HG03520 (cell line): ENCODE measurements around the gene RAP1GAP.
"Not testable (repeated sequence)": the region's sequence is repeated elsewhere in the genome, so short reads cannot be mapped to it uniquely, and the experiment has no call there.

Source experiments
- ATAC-seq: cut with Tn5 transposase; IDR thresholded peaks from one replicate; pipeline ENCODE4 v1.9.1; 2021; ENCODE audit warnings: mild to moderate bottlenecking, moderate library complexity; ENCODE audit not compliant: unreplicated experiment

The RAP1GAP gene

DNA sequence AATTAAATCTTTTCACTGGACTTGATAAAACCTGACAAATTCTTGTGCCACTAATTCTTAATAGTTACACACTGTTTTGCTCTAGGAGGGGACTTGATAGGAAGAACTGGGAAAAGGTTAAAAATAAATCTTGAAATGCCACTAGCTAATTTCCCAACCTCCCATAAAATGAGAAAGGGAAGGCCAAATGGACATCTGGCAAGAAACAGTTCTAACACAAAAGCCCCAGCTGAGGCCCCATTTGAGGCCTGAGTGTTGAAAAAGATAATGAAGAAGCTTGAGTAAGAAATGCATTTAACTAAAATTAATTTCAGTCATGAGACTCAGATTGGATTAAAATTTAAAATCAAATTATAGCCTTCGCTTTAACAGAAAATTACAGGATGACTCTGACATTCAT is 11.2 kb upstream of the RAP1GAP start:
- no peak for ATAC-seq

DNA sequence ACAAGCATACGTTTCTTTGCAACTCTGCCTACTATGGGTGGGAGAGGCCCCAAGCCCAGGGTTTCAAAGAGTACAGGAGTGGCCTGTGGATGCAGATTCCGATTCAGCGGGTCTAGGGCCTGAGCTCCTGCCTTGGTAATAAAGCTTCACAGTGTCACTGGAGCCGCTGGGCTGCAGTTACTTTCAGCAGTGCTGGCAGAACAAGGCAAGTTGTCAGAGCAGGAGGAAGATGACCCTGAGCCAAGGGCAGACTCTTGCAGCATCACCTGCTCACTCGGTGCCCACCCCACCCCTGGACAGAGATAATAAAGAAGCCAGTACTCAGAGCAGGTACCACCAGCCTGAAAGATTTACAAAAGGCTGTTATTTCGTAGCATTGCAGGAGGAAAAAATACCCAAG is 8.0 kb upstream of the RAP1GAP start:
- no peak for ATAC-seq

DNA sequence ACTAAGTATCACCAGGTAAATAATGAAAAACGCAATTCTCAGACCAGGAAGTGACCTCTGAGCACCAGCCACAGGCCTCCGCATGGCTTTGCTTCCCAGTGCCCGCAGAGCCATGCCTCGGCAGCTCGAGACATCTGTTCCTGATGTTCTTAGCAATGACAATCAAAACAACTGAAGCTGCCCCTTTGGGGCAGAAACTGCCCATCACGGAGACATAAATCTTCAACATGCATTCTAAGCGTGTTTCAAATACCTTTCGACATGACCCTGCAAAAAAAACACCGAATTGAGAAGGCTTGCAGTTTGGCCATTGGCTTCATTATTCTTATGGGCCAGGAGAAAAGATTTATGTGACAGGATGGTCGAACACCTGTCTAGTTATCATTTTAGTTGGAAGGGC is 5.8 kb upstream of the RAP1GAP start:
- ATAC-seq = no peak

DNA sequence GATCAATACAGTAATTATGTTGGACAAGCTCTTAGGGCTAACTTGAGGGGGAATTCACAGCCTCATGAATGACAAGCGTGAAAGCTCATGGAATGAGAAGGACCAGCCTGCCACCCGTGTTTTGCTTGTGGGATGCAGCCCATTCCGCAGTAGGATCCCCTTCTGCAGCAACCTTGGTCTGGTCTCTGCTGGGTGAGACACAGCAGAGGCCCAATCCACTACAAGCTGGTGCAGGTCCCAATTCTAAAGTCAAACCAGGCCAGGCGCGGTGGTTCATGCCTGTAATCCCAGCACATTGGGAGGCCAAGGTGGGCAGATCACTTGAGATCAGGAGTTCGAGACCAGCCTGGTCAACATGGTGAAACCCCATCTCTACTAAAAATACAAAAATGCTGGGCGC is 4.7 kb upstream of the RAP1GAP start:
- not testable (repeated sequence) for ATAC-seq

DNA sequence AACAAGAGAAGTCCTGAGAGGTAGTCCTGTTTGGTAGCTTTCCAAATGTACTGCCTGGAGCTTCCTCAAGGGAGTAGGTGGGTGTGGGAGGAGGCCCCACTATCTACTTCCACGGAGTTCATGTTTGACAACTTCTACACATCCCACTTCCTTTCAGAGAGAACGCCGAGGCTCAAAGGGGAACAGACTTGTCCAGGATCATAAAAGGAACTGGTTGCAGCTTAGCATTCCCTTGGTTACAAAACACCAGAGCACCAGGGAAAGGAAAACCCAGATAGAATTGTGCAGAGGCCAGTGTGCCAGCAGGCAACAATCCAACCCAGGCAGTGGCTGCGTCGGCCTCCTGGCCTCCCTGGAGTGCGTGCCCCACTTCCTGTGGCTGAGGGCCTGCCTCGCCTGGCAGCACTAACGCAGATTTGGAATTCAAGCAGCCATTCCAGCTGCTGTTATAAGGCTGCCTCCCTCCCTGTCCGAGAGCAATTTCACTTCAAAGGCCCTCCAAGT is 4.2 kb upstream of the RAP1GAP start:
- ATAC-seq = no peak

DNA sequence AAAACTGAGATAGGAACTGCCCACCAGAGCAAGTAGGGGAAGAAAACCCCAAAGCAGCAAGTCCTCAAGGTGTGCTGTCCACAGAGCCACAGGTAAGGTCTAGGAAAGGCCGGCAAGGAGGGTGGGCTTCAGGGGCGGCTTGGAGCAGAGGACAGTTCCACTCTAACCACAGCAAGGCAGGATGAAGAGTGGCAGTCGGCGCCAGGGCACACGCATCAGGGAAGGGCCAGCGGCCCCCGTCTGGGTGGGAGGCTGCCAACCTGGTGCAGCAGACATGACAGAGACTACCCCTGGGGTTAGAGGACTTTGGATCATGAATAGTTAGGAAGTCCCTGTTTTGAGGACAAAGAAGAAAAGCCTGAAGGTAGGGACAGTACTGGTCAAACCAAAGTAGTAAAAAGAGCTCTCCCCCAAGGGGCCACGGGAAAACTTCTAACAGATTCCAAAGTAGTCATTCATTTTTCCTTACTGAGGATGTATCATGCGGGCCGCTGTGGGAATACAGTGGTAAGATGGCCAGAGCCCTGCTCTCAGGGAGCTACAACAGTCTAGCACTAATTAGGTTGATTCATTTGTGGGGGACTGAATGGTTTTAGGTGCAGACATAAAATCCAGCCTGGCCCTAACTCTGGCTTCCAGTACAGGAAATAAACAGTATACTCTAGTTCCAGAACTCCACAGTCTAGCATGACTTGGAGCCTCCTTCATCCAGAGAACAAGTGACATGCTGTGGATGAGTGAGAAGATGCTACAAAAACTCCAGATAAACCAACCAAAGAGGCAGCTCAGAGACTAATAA is 3.5 kb upstream of the RAP1GAP start:
- ATAC-seq = no peak

DNA sequence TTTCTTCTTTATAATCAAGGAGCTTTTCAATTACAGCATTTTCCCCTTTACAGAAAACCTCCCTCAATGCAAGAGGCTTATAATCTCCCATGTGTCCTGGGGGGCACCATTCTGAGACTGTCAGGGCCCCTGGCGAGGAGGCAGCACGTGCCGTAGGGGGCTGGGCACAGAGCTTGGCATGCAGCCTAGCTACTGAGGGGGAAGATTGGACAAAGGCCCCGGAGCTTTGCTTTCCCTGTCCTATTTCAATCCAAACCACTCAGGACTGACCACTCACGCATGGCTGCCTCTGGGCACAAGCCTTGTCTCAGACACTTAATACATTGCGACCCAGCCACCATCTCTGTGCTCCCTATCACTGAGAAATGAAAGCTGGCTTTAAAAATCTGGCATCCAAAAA is 2.8 kb upstream of the RAP1GAP start:
- no peak for ATAC-seq

DNA sequence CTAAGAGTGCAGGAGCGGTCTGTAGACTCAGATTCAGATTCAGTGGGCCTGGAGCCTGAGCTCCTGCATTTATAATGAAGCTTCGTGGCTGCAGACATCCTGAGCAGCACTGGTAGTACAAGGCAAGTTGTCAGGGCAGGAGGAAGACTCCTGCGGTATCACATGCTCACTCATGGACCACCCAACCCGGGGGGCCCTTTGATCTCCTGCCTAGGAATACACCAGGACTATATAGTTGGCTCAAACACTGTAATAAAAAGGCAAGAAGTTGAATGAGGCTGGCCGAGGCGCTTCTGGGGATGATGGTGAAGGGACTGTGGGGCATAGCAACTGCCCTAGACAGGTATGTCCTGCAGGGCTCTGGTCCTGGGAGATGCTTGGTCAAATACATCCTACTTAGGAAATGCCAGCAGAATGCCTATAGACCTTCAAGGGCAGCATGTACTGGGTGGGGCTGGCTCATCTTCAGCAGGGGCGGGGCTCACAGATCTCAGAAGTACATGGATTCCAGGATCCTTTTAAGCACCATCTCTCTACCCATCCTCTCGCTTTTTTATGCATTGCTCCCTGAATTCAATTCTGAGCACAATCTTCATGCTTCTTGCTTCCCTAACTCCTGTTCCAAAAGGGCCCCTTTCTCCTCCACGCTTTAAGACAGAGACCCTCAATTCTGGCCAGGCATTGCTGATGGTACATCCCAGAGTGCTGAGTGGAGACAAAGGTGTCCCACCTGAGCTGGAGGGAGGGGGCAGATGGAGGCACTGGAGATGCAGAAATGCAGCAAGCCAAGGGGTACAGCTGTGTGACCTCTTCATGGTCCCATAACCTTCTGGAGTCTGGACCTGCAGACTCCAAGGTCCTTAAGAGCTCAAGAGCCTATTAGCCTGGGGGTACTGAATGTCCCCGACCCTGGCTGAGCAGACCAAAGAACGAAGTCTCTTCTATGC is 2.1 kb upstream of the RAP1GAP start:
- no peak for ATAC-seq

DNA sequence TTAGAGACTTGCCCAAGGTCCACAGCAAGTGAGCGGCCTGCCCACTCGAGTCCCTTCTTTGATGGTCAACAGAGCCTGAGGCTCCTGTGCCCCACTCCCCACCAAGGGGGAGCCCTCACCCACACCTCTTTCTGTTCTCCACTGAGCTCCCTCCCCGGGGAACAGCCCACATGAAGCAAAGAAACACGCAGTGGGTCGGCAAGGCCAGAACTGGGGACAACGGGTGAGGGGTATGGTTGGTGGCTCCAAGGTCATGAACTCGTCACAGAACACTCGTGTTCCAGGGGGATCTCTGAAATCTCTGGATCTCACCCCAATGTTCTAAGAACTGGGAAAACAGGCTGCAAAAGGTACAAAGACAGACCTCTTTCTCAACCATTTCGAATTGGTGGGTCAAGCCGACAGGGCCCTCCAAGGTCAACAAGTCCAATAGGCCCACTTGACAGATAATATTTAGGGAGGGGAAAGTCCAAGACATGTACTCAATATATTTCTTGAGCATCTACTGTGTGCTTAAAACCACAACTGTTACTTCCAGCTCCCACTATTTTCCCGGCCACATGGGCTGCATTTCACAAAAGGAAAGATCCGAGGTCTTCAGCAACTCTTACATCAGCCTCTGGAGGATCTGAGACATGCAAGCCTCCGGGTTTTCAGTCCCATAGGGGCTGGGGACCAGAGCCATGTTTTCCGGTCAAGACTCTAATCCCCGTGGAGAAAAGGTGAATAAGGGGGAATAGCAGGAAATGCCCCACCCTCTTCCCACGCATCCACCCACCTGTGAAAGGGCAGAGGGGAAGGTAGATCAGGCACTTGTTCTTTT is 1.1 kb upstream of the RAP1GAP start:
- ATAC-seq = no peak

DNA sequence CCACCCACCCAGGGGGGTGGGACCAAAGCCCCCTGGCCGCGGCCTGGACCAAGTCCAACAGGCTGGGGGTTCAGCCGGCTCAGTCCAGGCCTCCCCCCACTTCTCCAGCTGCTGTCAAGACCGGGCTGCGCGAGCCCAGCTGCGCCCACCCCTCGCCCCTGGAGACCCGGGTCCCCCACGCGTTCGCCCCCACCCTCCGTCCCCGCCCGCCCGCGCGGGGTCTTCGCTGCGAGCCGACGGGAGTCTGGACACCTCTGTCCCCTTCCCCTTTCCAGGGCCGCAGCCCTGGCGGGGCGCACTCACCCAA is 253 bp downstream of the RAP1GAP start:
- no peak for ATAC-seq

DNA sequence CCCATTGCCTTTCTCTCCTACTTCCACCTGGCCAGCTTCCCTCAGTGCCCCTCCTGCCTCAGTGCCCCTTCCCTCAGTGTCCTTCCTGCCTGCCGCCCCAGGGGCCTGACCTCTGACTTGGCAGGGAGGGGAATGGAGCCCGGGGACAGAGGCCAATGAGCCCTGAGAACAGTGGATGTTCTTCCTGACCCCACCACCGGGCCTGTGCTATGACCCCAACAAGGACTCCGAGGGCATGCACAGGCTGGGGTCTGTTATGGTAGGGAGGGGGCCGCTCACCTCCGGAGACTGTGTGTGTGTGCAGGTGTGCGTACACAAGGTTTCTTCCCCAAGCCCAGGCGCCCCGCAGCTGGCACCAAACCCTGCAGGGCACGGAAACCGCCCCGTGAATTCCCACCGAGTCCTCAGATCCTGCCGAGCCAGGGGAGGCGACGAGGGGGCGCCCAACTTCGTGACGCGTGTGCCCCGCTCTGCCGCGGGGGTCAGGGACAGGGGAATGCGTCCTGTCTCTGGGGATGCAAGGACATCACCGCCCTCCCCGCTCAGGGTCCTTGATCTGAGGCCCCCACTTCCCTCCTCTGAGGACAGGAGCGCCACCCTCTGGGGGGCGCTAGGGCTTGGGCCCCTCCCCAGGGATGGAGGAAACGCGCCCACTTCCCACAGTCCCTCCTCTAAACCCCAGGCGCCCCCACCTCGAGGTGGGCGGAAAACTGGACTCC is 766 bp downstream of the RAP1GAP start:
- ATAC-seq = no peak

DNA sequence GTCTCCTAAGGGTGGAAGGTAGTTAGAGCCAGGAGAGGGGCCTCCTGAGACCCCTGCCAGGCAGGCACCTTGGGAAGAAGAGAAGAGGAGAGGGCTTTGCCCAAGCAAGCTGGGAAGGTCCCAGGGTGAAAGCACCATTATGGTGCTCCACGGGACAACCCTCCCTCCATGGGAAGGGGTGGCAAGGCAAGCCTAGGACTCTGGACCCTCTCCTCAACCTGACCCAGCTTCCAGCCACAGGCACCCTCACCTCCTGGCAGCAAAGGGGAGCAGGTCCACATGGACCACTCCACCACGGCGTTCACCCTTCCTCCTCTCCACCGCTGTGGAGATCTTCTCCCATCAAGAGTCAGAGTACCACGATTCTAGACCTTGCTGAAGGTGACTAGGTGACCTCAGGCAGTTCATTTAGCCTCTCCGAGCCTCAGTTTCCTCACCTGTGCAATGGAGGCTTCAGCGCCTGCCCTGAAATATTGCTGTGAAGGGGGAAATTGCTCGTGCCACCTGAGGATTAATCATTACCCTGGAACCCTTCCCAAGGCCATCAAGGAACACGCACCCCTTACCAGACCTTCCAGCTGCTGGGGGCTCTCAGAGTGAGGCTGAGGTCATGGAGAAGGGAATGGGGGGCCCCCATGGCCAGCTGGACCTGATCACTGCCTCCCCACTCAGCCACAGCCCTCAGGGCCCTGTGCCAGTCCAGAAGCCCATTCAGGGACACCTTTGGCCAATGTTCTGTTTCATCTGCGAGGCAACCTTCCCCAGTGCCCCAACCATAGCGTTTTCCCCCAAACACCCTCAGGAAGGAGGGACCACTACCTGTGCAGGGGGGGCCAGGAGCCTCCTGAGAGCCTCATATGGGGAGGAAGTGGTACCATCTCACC is 1.6 kb downstream of the RAP1GAP start:
- ATAC-seq = no peak

DNA sequence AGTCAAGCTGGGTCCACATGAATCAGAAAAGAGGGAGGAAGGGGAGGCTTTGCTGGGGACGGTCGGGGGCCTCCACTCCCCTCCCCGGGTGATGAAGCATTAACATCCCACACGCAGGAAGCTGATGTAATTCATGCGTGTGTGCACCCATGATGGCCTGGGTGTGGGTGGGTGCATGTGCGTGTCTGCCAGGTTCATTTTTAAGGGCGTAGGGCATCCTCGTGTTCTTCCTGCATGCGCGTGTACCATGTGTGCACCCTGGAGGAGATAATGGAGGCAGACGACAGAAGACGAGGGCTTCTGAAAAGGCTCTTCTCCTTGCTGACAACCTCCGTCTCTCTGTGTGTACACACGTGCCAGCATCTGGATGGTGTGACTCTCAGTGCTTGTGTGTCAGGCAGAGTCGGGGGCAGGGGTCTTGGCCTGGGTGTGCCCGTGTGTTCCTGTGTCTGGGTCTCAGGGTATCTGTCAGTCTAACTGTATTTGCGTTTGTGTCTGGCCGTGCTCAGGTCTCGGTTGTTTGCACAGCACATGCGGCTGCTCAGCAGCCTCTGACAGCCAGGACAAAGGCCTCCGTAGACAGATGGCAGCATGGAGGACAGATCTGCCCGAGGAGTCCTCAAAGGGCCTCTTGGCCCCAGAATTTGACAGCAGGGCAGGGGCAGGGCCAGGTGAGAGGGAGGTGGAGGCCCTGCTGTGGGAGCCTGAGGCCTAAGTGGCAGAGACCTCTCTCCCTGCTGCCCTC is 2.4 kb downstream of the RAP1GAP start:
- ATAC-seq = no peak

DNA sequence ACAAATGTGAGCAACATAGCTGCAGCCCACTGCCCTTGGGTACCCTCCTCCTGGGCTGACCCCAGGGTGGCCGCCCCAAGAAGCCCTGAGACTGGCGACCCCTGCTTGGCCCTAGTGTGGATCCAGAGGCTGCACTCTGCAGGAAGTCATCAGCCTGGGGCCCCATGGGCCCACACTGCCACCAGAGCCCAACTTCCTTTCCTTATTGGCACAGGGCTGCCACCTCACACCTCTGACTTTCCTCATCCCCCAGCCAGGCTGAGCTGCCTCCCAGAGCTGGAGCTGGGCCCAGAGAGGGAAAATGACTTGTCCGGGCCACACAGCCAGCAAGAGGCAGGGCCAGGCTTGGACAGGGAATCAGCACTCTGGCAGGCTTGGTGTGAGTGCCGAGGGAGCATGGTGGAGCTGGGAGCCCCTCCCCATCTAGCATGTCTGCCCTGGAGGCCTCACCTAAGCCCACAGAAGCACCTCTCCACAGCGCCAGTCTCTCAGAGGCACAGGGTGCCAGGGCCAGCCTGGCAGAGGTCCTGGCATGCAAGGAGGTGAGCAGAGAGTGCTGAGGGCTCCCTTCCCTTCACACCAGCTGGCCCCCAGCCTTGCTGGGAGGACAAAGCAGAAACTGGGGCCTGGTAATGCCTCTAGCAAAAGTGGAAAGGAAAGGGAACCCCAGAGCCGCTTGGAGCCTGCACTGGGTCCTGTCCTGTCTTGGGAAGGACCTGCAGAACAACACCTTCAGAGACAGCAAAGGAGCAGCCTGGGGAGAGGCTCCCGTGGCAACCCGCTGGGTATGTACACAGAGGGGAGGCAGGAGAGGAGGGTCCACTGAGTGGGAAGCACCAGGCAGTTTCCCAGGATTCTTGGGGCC is 3.2 kb downstream of the RAP1GAP start:
- ATAC-seq = no peak

DNA sequence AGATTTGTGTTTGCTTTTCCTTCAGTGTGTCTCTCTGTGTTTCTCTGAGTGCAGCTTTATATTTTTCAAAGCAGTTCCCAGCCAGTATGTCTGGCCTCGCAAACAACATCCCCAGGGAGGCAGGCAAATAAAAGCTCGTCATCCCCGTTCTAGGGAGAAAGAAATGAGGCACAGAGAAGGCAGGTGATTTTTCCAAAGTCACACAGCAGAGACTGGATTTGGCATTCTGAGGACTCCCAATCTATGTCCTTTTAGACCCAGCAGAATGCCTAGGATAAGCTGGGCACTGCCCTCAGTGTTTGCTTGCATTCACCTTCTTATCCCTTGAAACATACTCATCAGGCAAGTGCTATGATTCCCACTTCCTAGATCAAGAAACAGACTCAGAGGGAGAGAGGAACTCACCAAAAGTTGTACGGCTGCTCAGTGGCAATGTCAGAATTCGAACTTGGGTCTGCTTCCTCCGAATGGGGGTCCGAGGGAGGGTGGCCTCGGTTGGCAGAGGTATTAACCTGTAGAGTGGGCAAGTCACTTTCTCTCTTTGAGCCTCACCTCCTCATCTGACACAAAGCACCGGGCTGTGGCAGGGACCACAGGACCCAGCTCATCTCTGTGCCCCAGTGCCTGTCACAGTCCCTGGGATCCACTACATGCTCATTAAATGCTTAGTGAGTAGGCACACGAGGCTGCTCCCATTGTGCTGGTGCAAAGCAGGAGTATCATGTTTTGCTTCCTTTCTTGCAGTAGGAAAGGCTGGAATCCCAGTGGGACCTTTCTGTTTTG is 4.2 kb downstream of the RAP1GAP start:
- ATAC-seq = no peak

DNA sequence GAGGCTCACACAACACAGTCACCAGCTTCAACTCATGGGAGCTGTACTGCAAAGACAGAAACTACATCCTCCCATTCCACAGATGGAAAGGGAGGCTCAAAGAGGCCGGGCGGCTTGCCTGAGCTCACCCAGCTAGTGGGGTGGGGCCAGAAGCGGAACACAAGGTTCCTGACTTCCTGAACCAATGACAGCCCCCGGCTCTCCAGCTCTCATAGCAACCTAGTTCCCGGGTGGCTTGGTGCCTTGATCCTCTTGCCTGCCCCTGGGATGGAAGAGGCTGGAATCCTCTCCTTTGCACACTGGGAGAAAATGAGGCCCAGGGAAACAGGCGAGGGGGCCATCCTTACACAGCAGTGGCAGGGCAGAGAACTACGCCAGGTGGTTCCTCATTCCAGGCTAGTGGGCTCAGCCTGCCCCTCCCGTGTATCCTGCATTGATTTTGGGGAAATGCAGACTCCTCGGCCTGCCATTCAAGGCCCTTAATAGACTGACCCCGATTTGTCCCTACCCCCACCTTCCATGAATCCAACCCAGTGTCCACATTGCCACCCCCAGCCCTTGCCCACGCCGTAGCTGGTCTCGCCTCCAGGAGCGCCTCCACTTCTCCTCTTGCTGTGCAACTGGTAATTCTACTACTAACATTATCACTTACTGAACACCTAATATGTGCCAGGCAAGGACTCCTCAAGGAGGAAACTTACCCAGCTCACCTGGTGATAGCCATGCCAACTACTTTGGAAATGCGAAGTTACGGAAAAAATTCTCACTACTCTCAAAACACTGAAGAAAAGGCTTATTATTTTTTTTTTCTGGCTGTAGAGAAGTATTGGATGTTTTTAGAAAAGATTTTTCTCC is 5.0 kb downstream of the RAP1GAP start:
- no peak for ATAC-seq
